Right cardiac atrium (tissue), 5 donors: Measurements from ENCODE around the gene MRPS10. TPM values are rescaled to one million over a fixed set of nuclear protein-coding genes. Genes with fewer than 3 reads are reported as not detected.
A peak's percentile ranks its signal among the peaks of the same experiment; 100 is the strongest.
"Not testable (repeated sequence)": the region's sequence is repeated elsewhere in the genome, so short reads cannot be mapped to it uniquely, and the experiment has no call there.

Experiments used
- ATAC-seq, 2 donors: fragments of 200-7000 bp; cut with Tn5 transposase; one replicate each; pipeline versions ENCODE4 v1.8.0 to v1.9.1; 2020; ENCODE audit warnings: moderate library complexity in 2 of 2, mild to moderate bottlenecking in 1 of 2
- DNase-seq, 3 donors: peaks; one replicate each; pipeline ENCODE4 v3.0.0-alpha.2; 2020
- H3K27ac ChIP-seq: one replicate; pipeline ENCODE4 v1.5.1; 2013; ENCODE audit warnings: mild to moderate bottlenecking, low read length, control low read depth, moderate library complexity
- H3K27me3 ChIP-seq: one replicate; pipeline ENCODE4 v1.6.1; 2013; ENCODE audit not compliant: control insufficient read depth, insufficient read depth
- H3K4me1 ChIP-seq: one replicate; pipeline ENCODE4 v1.6.1; 2013; ENCODE audit warnings: low read length; ENCODE audit not compliant: control insufficient read depth, insufficient read depth
- H3K4me3 ChIP-seq: one replicate; pipeline ENCODE4 v1.5.1; 2013; ENCODE audit warnings: low read length, control low read depth
- H3K9me3 ChIP-seq: one replicate; pipeline ENCODE4 v1.6.1; 2013; ENCODE audit warnings: low read length; ENCODE audit not compliant: control insufficient read depth
- WGBS: extraction: QIAGEN DNeasy Blood & Tissue Kit; methylation state at CpG from one replicate; pipeline ENCODE4 v1.1.7; 2013; 5-methylcytosine and 5-hydroxymethylcytosine counted together
- intact Hi-C, 4 donors: fragments of 100-400 bp; cut with DNase I; formaldehyde crosslinking; loops; one replicate each; pipeline versions ENCODE4 v1.11.0 to v1.14.0; 2022 to 2023
- polyA plus RNA-seq: library from polyadenylated mRNA; stranded (reverse); fragments of 200-250 nt; gene quantifications from one replicate; pipeline ENCODE4 v1.2.3, GENCODE V29; 2013
- total RNA-seq, 4 donors: library from RNA; stranded (reverse); fragmentation: NEBNext Ultra II Directional; extraction: Animal tissue kit (Norgen Biotek cat#: 25700); gene quantifications; one replicate each; pipeline ENCODE4 v1.2.1, GENCODE V29; 2021
- donor health status: healthy with polysubstance abuse.
- donor health status: DM: no; HTN: yes; CAD: no.
- donor health status: DM: no; HTN: no; CAD: no.
- donor health status: DM: no; HTN: yes; CAD: no; lungs with severe emphysema.
- donor health status: DM: yes; HTN: yes; CAD: no.

Gene MRPS10
- total and polyA plus RNA-seq, 5 donors = 39.0 to 46.1 (median 41.8) TPM

GRCh38 chr6:42207559-42207958 is 10.1 kb downstream of the MRPS10 start:
- H3K4me1 ChIP-seq, H3K9me3 ChIP-seq, DNase-seq, H3K27me3 ChIP-seq, H3K4me3 ChIP-seq, intact Hi-C loops, H3K27ac ChIP-seq, ATAC-seq: not testable (repeated sequence)
- WGBS = 83% methylated on average over 2 of the region's 2 CpGs

- Histone ChIP-seq H3K4me1 (peaks cover 3% of the 10 kb centered on the region), H3K9me3 (no peaks in the 10 kb centered on the region), H3K27ac (no peak overlapping the region), H3K4me3 (no peak overlapping the region), H3K27me3 (no peaks in the 10 kb centered on the region)
- DNase-seq = no peak
- WGBS = 97% methylated on average over 4 of the region's 4 CpGs
- ATAC-seq = no peak
- intact Hi-C loops = no loop called here
These were observed 12.8 kb downstream of the MRPS10 start for GRCh38 chr6:42204768-42205282.

DNA sequence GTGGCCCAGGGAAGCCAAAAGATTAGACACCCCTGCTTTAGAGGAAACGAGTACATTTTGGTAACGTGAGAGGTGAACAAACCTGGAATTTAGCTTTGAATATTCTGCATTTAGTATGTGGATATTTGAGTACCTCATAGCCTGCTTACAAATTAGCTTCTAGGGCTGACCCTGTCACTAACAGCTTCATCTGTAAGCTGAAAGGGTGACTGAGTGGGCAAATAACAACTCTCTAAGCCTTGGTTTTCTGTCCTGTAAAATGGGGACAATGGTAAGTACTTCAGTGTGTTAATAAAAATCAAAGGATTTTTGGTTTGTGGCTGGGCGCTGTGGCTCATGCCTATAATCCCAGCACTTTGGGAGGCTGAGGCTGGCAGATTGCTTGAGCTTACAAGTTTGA is 14.5 kb downstream of the MRPS10 start:
- ATAC-seq = no peak
- WGBS = 91% methylated on average over 3 of the region's 3 CpGs
- intact Hi-C loops = no loop called here
- H3K27ac ChIP-seq = no peak overlapping the region
- H3K4me3 ChIP-seq = no peak overlapping the region
- DNase-seq = no peak
- H3K4me1 ChIP-seq = peaks cover 3% of the 10 kb centered on the region
- no peaks in the 10 kb centered on the region for H3K9me3 ChIP-seq
- H3K27me3 ChIP-seq = no peaks in the 10 kb centered on the region

DNA sequence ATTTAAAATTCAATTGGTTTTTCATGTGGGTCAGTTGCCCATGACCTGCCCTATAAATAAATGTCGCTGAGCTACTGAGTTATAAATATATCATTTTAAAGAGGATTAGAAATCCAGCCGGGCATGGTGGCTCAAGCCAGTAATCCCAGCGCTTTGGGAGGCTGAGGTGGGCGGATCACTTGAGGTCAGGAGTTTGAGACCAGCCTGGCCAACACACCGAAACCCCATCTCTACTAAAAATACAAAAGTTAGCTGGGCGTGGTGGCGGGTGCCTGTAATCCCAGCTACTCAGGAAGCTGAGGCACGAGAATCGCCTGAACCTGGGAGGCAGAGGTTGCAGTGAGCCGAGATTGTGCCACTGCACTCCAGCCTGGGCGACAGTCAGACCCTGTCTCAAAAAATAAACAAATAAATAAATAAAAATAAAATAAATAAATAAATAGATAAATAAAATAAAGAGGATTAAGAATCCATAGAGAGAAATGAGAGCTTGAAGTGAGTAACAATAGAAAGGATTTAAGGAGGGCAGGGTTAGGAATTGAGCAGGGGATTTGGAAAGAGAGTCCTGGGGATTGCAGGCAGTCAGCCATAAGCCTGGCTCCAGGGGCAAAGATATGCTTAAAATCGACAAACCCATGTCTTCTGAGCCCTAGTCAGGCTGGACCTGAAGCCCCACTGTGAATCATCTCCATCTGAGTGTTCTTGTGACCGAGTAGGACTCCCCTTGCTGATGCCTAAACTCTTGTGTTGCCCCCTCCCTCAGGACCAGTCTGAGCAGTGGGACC is 15.3 kb downstream of the MRPS10 start:
- DNase-seq = not testable (repeated sequence)
- 89% methylated on average over 13 of the region's 13 CpGs for WGBS

GRCh38 chr6:42201382-42201781 is 16.3 kb downstream of the MRPS10 start:
- ATAC-seq (no peak), DNase-seq (no peak)
- no peaks in the 10 kb centered on the region for H3K9me3 ChIP-seq
- intact Hi-C loops = no loop called here
- no peak overlapping the region for H3K27ac ChIP-seq
- peaks cover 3% of the 10 kb centered on the region for H3K4me1 ChIP-seq
- no peak overlapping the region for H3K4me3 ChIP-seq
- 44% methylated on average over 3 of the region's 3 CpGs for WGBS
- no peaks in the 10 kb centered on the region for H3K27me3 ChIP-seq

More for the DNA sequence above, 15.3 kb downstream of the MRPS10 start:
- H3K27ac ChIP-seq, H3K4me1 ChIP-seq, ATAC-seq, H3K9me3 ChIP-seq, intact Hi-C loops, H3K27me3 ChIP-seq, H3K4me3 ChIP-seq: not testable (repeated sequence)

DNA sequence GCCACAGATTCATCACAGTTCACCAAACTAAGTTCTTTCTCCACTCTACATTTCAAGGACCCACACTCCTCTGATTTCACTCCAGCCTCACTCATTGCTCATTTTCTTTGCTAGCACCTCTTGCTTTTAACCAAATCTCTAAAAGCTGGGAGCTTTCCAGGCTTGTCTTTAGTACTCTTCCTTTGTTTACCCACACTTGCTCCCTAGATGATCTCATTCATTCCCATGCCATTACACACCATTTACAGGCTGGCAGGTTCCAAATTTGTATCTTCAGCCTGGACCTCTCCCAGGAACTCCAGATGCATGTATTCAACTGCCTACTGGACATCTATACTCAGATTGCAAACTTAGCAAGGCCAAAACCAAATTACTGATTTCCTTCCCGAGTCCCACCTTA is 17.6 kb downstream of the MRPS10 start:
- no peak overlapping the region for H3K27ac ChIP-seq
- H3K4me3 ChIP-seq = no peak overlapping the region
- no peak for DNase-seq
- no peaks in the 10 kb centered on the region for H3K9me3 ChIP-seq
- peaks cover 3% of the 10 kb centered on the region for H3K4me1 ChIP-seq
- no peaks in the 10 kb centered on the region for H3K27me3 ChIP-seq
- no peak for ATAC-seq
- intact Hi-C loops = no loop called here
- 54% methylated on average over 1 of the region's 1 CpG for WGBS

- no peak overlapping the region for H3K27ac ChIP-seq
- no peak overlapping the region for H3K4me3 ChIP-seq
- DNase-seq (no peak), ATAC-seq (no peak)
- intact Hi-C loops = no loop called here
- no peaks in the 10 kb centered on the region for H3K27me3 ChIP-seq
- peaks cover 3% of the 10 kb centered on the region for H3K4me1 ChIP-seq
- no peaks in the 10 kb centered on the region for H3K9me3 ChIP-seq
- 76% methylated on average over 5 of the region's 5 CpGs for WGBS
These were observed 18.3 kb downstream of the MRPS10 start for GRCh38 chr6:42199106-42199981.

DNA sequence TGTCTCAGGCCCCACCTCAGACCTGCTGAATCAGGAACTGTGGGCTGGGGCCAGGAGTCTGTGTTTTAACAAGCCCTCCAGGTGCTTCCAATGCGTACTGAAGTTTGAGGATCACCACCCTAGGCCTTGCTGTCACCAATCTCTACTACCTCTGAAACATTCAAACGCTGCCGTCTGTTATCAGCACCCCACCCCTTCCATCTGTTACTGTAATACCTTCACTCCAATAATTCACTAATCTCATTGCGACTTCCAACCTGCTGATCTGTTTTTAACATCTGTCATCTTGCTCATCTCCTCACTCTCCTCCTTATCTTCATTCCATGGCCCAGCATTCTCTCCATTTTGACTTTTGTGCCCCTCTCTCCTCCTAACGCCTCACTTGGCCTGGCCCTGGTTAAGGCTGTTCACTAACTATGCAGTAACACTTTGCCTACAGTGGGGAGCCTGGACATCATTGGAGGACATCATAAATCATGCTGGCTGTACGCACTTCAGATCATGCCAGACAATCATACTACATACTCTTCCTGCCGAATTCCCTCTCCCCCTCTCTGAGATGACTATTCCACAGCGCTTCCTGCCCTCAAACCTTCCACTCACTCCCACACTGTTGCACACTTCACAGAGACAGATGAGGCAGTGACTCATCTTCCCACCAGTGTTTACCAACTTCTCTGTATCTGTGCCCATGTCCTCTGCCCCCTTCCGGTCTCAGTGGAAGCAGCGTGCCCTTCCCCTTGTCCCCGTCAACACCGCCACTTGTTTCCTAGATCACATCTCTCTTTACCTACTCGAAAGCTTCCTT is 19.9 kb downstream of the MRPS10 start:
- Histone ChIP-seq H3K27ac (no peak overlapping the region), H3K27me3 (no peaks in the 10 kb centered on the region), H3K4me3 (no peak overlapping the region), H3K9me3 (no peaks in the 10 kb centered on the region), H3K4me1 (peaks cover 3% of the 10 kb centered on the region)
- no peak for DNase-seq
- intact Hi-C loops = no loop called here
- ATAC-seq = peak; percentile 28 to 45
- WGBS = 65% methylated on average over 13 of the region's 13 CpGs

GRCh38 chr6:42195415-42195814 is 22.2 kb downstream of the MRPS10 start:
- Histone ChIP-seq H3K4me1 (peaks cover under 1% of the 10 kb centered on the region), H3K4me3 (no peak overlapping the region), H3K9me3 (no peaks in the 10 kb centered on the region), H3K27ac (no peak overlapping the region), H3K27me3 (no peaks in the 10 kb centered on the region)
- 87% methylated on average over 4 of the region's 4 CpGs for WGBS
- intact Hi-C loops = no loop called here
- DNase-seq (no peak), ATAC-seq (no peak)

DNA sequence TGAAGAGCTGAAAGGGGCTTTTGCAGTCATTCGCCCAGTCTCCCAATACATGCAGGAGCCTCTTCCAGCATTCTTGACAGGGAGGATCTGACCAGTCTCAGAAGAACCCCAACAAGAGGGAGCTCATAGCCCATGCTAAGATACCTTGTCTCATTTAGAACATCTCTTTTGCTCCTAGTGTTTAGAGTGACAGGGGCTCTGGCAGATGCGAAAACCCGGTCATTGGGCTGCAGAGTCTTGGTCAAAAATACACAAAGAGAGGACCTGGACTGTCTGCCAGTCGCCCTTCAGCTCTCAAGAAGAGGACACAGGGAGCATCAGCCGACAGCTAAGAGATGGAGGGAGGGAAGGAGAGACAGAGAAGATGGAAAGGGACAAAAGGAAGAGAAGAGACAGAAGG is 23.6 kb downstream of the MRPS10 start:
- DNase-seq (no peak), ATAC-seq (no peak)
- WGBS = 92% methylated on average over 5 of the region's 5 CpGs
- no peaks in the 10 kb centered on the region for H3K9me3 ChIP-seq
- H3K27ac ChIP-seq = no peak overlapping the region
- intact Hi-C loops = no loop called here
- no peaks in the 10 kb centered on the region for H3K4me1 ChIP-seq
- no peaks in the 10 kb centered on the region for H3K27me3 ChIP-seq
- H3K4me3 ChIP-seq = no peak overlapping the region
